GM19455 (cell line): Measurements from ENCODE around the gene SNAPC4.
"Not testable (repeated sequence)": the region's sequence is repeated elsewhere in the genome, so short reads cannot be mapped to it uniquely, and the experiment has no call there.

Source experiments
- ATAC-seq: cut with Tn5 transposase; IDR thresholded peaks from one replicate; pipeline ENCODE4 v1.9.1; 2021; ENCODE audit not compliant: unreplicated experiment

The SNAPC4 gene

GRCh38 chr9:136433849-136434579, 34.0 kb upstream of the SNAPC4 start:
- ATAC-seq = no peak

- no peak for ATAC-seq
Measured at GRCh38 chr9:136433043-136433715, 33.2 kb upstream of the SNAPC4 start.

GRCh38 chr9:136432591-136432990, 32.6 kb upstream of the SNAPC4 start:
- ATAC-seq = no peak

- no peak for ATAC-seq
Measured at GRCh38 chr9:136431782-136432350, 31.9 kb upstream of the SNAPC4 start.

GRCh38 chr9:136430588-136431234, 30.7 kb upstream of the SNAPC4 start:
- no peak for ATAC-seq

- ATAC-seq = no peak
Measured at GRCh38 chr9:136429683-136430491, 29.9 kb upstream of the SNAPC4 start.

GRCh38 chr9:136429075-136429628, 29.2 kb upstream of the SNAPC4 start:
- no peak for ATAC-seq

GRCh38 chr9:136426787-136427186, 26.8 kb upstream of the SNAPC4 start:
- no peak for ATAC-seq

- not testable (repeated sequence) for ATAC-seq
Measured at GRCh38 chr9:136425367-136425766, 25.4 kb upstream of the SNAPC4 start.

- ATAC-seq = no peak
Measured at GRCh38 chr9:136424750-136425362, 24.9 kb upstream of the SNAPC4 start.

- ATAC-seq = no peak
Measured at GRCh38 chr9:136423432-136424146, 23.6 kb upstream of the SNAPC4 start.

GRCh38 chr9:136422876-136423275, 22.9 kb upstream of the SNAPC4 start:
- ATAC-seq = no peak

GRCh38 chr9:136421791-136422190, 21.8 kb upstream of the SNAPC4 start:
- ATAC-seq = no peak

GRCh38 chr9:136419092-136419420, 19.1 kb upstream of the SNAPC4 start:
- no peak for ATAC-seq

- ATAC-seq = no peak
Measured at GRCh38 chr9:136418182-136419091, 18.5 kb upstream of the SNAPC4 start.

- no peak for ATAC-seq
Measured at GRCh38 chr9:136416914-136417313, 16.9 kb upstream of the SNAPC4 start.

- no peak for ATAC-seq
Measured at GRCh38 chr9:136416427-136416826, 16.5 kb upstream of the SNAPC4 start.

GRCh38 chr9:136412962-136413361, 13.0 kb upstream of the SNAPC4 start:
- ATAC-seq = no peak

GRCh38 chr9:136411378-136411777, 11.4 kb upstream of the SNAPC4 start:
- ATAC-seq = no peak
